Stimulated activated CD8-positive, alpha-beta memory T cell treated with anti-CD3 and anti-CD28 coated beads, Interleukin-15, amount 100 ng/mL, for 4 hours (primary cell): Measurements from ENCODE around the gene TTK.
"Not testable (repeated sequence)": the region's sequence is repeated elsewhere in the genome, so short reads cannot be mapped to it uniquely, and the experiment has no call there.

Experiments used
- DNase-seq, 2 donors: peaks; one replicate each; pipeline ENCODE4 v3.0.0-alpha.2; 2020; ENCODE audit warnings: low read depth in 2 of 2

Gene TTK

DNA sequence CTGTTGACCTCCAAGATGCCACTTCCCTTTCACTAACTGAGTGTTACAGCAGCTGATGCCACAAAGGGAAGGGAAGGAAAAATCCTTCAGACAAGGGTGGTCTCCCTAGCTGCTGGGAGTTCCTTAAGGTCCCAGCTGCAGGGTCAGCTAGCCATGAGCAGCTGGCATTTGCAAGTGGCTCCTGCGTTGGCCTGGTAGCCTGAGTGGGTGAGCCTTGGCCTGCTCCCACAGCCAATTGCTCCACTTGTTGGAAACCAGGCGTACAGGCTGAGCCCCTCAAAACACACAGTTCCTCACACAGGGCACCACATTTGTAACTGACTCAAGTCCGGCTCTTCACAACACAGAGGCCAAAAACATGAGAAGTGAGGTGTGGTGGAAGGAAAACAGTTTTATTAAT, 16.7 kb downstream of the TTK start:
- no peak for DNase-seq

DNA sequence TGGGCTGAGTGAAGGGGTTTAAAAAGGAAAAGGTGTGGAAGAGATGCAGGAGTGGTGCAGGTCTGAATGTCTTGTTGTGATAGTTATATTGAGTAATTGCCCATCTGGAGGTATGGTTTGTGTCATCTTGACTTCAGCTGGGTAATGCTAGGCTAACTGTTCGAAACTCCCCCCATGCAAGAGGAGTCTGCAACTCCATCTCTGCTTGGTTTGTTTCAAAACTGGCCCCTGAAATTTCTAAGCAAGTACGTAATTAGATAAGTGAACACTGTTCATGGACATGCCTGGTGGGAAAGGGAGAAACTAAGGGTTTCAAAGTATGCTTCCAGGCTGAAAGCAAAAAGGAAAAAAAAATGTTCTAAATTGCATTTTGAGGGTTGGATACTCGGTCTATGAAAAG, 17.1 kb downstream of the TTK start:
- DNase-seq: no peak

DNA sequence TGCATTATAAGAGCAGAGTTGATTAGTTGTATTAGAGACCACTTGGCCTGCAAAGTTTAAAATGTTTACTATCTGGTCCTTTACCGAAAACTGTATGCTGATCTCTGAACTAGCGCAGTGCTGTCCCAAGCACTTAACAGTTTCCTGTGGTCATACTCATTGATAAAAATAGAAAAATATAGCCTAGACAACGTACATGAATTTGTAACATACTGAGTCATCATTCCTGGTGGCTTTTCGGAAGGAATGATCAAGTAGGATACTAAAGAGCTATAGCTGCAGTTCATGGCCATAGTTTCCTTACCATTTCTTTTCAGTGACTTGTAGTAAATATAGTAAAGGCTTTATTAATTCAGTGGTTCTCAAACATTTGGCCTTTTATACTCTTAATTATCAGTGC, 18.4 kb downstream of the TTK start:
- DNase-seq: no peak

DNA sequence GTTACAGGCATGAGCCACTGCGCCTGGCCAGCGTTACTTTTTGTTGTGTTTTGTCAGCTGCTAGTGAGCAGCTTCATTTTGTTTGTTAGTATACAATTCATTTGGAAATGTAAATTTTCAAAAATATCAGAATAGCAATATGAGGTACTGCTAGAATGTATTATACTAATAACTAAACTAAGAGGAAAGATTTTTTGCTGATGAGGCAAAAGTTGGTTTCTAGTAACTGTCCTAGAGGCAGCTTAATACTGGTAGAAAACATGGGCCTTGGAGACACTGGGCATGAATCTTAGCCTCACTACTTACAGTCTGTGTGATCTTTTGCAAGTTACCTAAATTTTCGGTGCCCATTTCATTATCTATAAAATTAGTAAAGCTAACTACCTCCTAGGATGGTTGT, 24.1 kb downstream of the TTK start:
- no peak for DNase-seq

DNA sequence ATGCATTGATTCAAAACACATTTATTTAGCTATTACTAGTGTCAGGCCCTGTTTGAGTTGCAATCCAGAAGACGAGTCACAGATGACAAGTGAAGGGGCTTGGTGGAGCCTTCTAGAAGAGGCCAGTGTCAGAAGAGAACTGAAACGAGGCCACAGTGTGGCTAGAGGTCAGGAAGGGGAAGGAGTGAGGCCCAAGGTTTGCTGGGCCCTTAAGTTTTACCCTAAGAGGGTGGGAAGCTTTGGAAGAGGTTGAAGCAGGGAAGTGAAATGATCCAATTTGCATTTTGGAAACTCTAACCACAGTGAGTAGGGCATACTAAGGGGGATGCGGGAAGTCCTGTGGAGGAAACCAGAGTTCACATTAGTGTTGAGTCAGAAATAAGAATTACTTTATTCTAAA, 25.0 kb downstream of the TTK start:
- DNase-seq: no peak

DNA sequence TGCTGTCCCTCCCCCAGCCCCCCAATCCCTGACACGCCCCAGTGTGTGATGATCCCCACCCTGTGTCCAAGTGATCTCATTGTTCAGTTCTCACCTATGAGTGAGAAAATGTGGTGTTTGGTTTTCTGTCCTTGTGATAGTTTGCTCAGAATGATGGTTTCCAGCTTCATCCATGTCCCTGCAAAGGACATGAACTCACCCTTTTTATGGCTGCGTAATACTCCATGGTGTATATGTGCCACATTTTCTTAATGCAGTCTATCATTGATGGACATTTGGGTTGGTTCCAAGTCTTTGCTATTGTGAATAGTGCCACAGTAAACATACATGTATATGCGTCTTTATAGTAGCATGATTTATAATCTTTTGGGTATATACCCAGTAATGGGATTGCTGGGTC, 43.8 kb downstream of the TTK start:
- DNase-seq: not testable (repeated sequence)

DNA sequence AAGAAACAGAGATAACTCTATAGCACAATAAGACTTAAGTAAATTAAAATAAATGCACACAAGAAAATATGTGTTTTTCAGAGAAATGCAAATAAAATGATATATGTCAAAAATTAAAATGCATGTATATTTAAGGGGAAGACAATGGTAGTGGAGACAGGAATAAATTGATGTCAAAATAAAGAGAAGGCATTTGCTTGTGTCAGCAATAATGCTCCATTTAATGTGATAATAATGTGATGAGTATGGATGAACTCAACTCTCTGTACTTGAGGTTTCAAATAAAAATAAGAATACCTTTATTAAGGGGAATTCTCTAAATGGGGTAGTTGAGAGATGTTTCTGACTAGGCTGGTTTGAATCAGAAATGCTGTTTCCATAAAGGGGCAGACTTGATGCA, 56.3 kb downstream of the TTK start:
- DNase-seq: no peak

DNA sequence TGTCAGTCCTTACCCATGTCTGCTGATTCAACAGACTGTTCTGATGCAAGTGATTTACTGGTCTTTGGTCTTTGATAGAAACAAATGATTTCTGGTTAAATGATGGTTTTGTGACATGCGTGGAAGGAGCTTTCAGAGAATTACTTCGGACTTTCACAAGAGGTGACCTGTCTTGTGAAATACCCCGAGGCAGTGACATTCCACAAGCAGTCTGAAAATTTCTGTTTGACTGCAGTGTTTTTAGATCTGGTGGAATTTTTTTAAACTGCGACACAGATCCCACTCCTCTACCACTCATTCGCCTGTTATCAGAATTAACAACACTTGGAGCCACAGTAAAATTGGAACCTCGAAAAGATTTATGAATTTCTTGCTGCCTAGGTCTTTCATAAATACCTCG, 63.7 kb downstream of the TTK start:
- DNase-seq: not testable (repeated sequence)

DNA sequence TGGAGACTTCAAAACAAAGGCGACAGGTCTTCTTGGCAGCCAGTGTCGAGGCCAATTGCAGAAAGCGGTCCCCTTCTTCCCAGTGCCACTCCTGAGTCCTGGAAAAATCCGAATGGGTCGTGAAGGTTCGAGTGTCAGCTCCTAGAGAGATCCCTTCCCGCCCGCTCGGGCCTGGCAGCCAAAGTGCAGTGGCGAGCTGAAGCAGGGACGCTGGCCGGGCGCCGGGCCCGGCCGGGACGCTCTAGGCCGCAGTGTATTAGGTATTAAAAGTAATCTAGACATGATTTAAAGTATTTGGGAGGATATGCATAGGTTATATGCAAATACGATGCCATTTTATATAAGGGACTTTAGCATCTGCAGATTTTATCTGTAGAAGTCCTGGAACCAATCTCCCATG, 66.0 kb downstream of the TTK start:
- DNase-seq: not testable (repeated sequence)

DNA sequence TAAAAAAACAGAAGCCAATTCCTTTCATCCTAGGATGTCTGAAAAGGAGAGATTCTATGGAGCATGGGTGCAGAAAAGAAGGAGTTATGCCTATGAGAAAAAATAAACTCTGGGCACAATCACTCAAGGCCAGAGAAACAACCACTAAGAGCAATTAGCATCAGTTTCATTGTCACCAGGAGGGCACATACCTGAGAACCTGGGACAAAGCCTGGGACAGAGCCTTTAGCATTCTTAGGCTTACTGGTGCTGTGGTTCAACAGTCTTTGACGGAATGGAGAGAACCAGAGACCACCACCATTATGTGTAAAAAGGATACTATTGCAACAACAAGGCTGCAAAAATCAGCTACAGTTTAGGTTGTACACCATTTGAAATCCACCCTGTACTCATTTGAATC, 72.6 kb downstream of the TTK start:
- DNase-seq: no peak

DNA sequence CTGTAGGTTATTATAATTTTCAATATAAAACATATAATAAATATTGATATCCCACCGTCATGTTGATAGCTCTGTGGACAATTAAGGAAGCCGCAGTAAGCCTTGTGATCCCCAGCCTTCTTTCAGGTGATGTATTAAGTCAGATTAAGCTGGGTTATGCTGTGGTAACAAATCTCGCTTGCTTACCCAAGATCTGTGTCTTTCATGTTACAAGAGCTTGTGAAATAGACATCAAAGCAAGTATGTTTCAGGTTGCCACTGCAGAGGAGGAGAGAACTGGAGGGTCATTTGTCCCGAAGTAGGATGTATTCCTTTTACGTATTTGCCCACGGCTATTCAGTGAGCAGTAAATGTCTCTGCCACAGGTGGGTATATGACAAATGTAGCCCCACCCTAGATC, 84.2 kb downstream of the TTK start:
- DNase-seq: no peak

DNA sequence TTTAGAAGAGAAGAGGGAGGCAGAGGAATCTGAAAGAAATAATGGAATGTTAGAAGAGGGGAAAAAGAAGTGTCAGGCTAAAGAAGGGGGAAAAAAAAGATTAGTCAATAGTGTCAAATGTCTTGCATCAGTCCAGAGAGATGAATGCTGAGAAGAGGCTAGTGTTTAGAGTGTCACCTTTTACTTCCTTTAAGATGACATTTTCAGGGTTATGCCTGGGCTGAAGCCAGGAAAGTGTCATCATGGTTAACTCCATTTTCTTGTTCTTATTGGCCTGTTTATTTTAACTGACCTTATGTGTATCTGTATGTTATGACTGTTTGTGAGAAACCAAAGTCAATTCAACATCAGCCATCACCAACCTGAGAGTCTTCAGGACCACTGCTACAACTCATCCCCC, 87.1 kb downstream of the TTK start:
- no peak for DNase-seq
